GM19438 (cell line): ENCODE results near the gene IMPG2.
"Not testable (repeated sequence)": the region's sequence is repeated elsewhere in the genome, so short reads cannot be mapped to it uniquely, and the experiment has no call there.

Source experiments
- ATAC-seq: cut with Tn5 transposase; IDR thresholded peaks from one replicate; pipeline ENCODE4 v1.9.1; 2021; ENCODE audit warnings: low read depth; ENCODE audit not compliant: unreplicated experiment

Gene IMPG2

GRCh38 chr3:101320475-101320874, at the start of gene IMPG2:
Gene IMPG2 (minus strand): TSS chr3:101320575. CDS start chr3:101320372, 203 bp downstream.
- ATAC-seq, result no peak

- ATAC-seq, result no peak
Measured at GRCh38 chr3:101362406-101362805, 42.0 kb upstream of the IMPG2 start.

- ATAC-seq, result no peak
Measured at GRCh38 chr3:101351829-101352228, 31.5 kb upstream of the IMPG2 start.

GRCh38 chr3:101340591-101340990, 20.2 kb upstream of the IMPG2 start:
- ATAC-seq, result no peak

- ATAC-seq, result no peak
Measured at GRCh38 chr3:101333883-101334282, 13.5 kb upstream of the IMPG2 start.

- no peak for ATAC-seq
Measured at GRCh38 chr3:101329016-101329673, 8.8 kb upstream of the IMPG2 start.

- ATAC-seq, result no peak
Measured at GRCh38 chr3:101325393-101326134, 5.2 kb upstream of the IMPG2 start.

GRCh38 chr3:101319531-101319930, 844 bp downstream of the IMPG2 start:
- no peak for ATAC-seq

- no peak for ATAC-seq
Measured at GRCh38 chr3:101312545-101312944, 7.8 kb downstream of the IMPG2 start.

GRCh38 chr3:101311676-101312075, 8.7 kb downstream of the IMPG2 start:
- no peak for ATAC-seq

GRCh38 chr3:101310978-101311375, 9.4 kb downstream of the IMPG2 start:
- no peak for ATAC-seq

GRCh38 chr3:101308147-101308772, 12.1 kb downstream of the IMPG2 start:
- ATAC-seq, result not testable (repeated sequence)

GRCh38 chr3:101303836-101304235, 16.5 kb downstream of the IMPG2 start:
- no peak for ATAC-seq

- ATAC-seq, result no peak
Measured at GRCh38 chr3:101303089-101303731, 17.2 kb downstream of the IMPG2 start.

- no peak for ATAC-seq
Measured at GRCh38 chr3:101300073-101300472, 20.3 kb downstream of the IMPG2 start.

GRCh38 chr3:101292027-101292426, 28.3 kb downstream of the IMPG2 start:
- no peak for ATAC-seq

- no peak for ATAC-seq
Measured at GRCh38 chr3:101288294-101288693, 32.1 kb downstream of the IMPG2 start.

GRCh38 chr3:101284757-101285156, 35.6 kb downstream of the IMPG2 start:
- ATAC-seq, result no peak

- ATAC-seq, result no peak
Measured at GRCh38 chr3:101281521-101282030, 38.8 kb downstream of the IMPG2 start.

- ATAC-seq, result no peak
Measured at GRCh38 chr3:101279765-101280385, 40.5 kb downstream of the IMPG2 start.

GRCh38 chr3:101279162-101279561, 41.2 kb downstream of the IMPG2 start:
- no peak for ATAC-seq
